ENCODE results near the gene FOXN3. TPM values are rescaled to one million over a fixed set of nuclear protein-coding genes. Genes with fewer than 3 reads are reported as not detected.

The FOXN3 gene
- total RNA-seq, 2 donors from 2014 or later, result 141 to 150 TPM

DNA sequence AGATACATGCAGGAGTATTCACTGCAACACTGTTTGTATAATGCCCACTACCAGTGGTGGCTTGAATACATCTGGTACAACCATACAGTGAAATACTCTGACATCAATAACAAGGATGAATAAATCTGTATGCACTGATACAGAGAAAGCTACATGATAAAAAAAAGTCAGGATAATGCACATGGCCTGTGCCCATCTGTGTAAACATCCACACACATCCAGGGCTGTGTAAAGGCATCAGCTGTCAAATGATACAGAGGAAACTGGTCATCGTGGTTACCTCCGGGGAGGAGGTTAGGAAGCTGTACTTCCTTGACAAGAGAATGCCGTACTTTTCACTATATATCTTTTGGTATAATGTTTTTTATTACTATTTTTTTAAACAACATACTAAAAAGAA is 176.6 kb downstream of the FOXN3 start:
- no peaks in the 10 kb centered on the region for H3K9me3 ChIP-seq
- no peaks in the 10 kb centered on the region for H3K36me3 ChIP-seq
- H3K27me3 ChIP-seq (replicated peaks; ENCODE audit: insufficient read depth), result no peaks in the 10 kb centered on the region
- no peak overlapping the region for H3K27ac ChIP-seq
- no peak for ATAC-seq (ENCODE audit: insufficient number of reproducible peaks, low FRiP score, low read depth)
- TF ChIP-seq, protein P1, sequence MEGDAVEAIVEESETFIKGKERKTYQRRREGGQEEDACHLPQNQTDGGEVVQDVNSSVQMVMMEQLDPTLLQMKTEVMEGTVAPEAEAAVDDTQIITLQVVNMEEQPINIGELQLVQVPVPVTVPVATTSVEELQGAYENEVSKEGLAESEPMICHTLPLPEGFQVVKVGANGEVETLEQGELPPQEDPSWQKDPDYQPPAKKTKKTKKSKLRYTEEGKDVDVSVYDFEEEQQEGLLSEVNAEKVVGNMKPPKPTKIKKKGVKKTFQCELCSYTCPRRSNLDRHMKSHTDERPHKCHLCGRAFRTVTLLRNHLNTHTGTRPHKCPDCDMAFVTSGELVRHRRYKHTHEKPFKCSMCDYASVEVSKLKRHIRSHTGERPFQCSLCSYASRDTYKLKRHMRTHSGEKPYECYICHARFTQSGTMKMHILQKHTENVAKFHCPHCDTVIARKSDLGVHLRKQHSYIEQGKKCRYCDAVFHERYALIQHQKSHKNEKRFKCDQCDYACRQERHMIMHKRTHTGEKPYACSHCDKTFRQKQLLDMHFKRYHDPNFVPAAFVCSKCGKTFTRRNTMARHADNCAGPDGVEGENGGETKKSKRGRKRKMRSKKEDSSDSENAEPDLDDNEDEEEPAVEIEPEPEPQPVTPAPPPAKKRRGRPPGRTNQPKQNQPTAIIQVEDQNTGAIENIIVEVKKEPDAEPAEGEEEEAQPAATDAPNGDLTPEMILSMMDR (IDR thresholded peaks at IDR 0.05), result no peak
- no peak overlapping the region for H3K4me3 ChIP-seq
- no peak for DNase-seq (ENCODE audit: low spot score)
- peaks cover 18 to 65% of the 10 kb centered on the region in 2 donors for H3K4me1 ChIP-seq (ENCODE audit: control insufficient read depth in 1 of 2, low read depth in 2 of 2)

DNA sequence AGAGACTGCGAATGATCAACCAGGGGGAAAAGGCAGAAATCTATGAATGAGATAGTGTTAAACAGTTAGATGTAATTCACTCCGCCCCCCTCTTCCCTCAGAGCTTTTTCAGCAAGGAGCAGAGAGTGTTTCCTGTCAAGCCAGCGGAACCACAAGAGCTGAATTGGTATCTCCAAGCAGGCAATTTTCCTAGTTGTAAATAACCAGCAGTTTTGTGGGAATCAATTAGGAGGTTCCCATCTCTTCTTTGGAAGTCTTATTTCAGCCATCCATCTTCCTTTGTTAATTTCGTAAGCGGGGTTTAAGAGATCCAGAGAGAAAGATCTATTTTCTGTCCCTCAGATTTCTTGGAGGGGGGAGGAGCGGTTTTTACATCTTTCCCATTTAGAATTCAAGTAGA is 178.0 kb downstream of the FOXN3 start:
- Histone ChIP-seq H3K9me3 (no peaks in the 10 kb centered on the region), H3K27me3 (replicated peaks; ENCODE audit: insufficient read depth) (no peaks in the 10 kb centered on the region), H3K36me3 (no peaks in the 10 kb centered on the region), H3K27ac (no peak overlapping the region), H3K4me3 (no peak overlapping the region), H3K4me1 (ENCODE audit: control insufficient read depth in 1 of 2, low read depth in 2 of 2) (peaks cover 18 to 62% of the 10 kb centered on the region in 2 donors)
- ATAC-seq (ENCODE audit: insufficient number of reproducible peaks, low FRiP score, low read depth) (no peak), DNase-seq (ENCODE audit: low spot score) (no peak)
- TF ChIP-seq, protein P1 (IDR thresholded peaks at IDR 0.05), result no peak

DNA sequence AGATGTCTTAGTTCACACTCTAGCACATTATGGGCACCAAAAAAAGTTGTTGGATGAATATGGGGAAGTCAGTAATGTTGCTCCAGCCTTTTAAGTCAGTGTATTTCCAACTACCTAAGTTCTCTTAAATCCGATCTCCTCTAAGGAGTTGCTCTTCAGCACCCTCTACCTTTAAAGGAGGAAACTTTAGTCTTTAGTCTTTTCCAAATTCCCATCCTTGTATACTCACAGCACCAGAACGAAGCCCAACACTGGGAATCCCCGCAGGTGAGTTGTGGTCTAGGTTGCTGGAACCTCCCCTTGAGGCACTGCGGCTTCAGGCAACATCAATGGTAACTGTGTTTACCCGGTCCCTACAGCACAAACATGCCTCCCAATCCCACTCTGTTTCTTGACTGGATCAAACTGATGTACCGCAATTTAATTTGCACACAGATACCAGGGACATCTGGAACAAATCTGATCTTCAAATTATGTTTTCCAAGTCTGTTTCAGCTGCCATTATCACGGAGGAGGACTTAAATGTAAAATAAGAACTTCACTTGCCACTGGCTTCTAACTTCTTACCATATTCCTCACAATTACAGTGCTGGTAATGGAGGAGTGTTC is 179.0 kb downstream of the FOXN3 start:
- Histone ChIP-seq H3K27ac (no peak overlapping the region), H3K4me1 (ENCODE audit: control insufficient read depth in 1 of 2, low read depth in 2 of 2) (peaks cover 13 to 52% of the 10 kb centered on the region in 2 donors), H3K9me3 (no peaks in the 10 kb centered on the region), H3K4me3 (no peak overlapping the region), H3K27me3 (replicated peaks; ENCODE audit: insufficient read depth) (no peaks in the 10 kb centered on the region), H3K36me3 (no peaks in the 10 kb centered on the region)
- DNase-seq (ENCODE audit: low spot score) (no peak), ATAC-seq (ENCODE audit: insufficient number of reproducible peaks, low FRiP score, low read depth) (no peak)
- TF ChIP-seq, protein P1 (IDR thresholded peaks at IDR 0.05), result peak; percentile 48

DNA sequence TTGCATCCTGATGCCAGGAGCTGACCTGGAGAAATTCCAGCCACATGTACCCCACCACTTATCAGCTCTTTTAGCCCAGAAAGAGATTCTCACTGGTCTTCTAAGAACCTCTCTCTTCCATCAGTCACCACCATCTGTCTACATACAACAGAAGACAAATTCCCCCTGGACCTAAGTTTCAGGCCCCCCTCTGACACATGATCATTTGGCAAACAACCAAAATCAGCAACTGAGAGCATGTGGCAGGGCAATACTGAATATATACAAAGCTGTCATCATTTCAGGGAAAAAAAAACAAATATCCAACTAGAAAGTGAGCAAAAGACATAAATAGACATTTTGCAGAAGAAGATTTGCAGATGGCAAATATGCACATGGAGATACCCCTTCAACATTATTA is 180.2 kb downstream of the FOXN3 start:
- TF ChIP-seq, protein P1 (IDR thresholded peaks at IDR 0.05), result no peak
- H3K36me3 ChIP-seq, result no peaks in the 10 kb centered on the region
- H3K27me3 ChIP-seq (replicated peaks; ENCODE audit: insufficient read depth), result no peaks in the 10 kb centered on the region
- peaks cover 4 to 40% of the 10 kb centered on the region in 2 donors for H3K4me1 ChIP-seq (ENCODE audit: control insufficient read depth in 1 of 2, low read depth in 2 of 2)
- DNase-seq (ENCODE audit: low spot score) (no peak), ATAC-seq (ENCODE audit: insufficient number of reproducible peaks, low FRiP score, low read depth) (no peak)
- H3K27ac ChIP-seq, result no peak overlapping the region
- no peak overlapping the region for H3K4me3 ChIP-seq
- H3K9me3 ChIP-seq, result no peaks in the 10 kb centered on the region

DNA sequence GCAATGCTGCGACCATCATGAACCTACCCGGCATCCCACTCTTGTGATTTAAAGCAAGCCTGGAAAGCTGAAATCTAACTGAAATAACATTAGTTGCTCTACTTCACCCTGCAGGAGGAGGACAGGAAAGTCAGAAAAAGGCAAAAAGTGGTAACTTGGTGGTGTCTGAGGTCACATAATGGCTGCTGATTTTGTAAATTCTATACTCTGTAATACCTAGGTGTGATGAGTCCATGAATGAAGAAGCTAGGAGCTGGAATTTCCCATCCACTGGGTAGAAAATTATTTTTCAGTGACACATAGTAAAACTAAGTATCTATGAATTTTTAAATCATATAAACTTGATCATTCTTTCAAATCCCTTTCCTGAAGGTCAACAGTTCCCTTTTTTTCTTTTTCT is 183.8 kb downstream of the FOXN3 start:
- Histone ChIP-seq H3K4me3 (no peak overlapping the region), H3K36me3 (no peaks in the 10 kb centered on the region), H3K27me3 (replicated peaks; ENCODE audit: insufficient read depth) (no peaks in the 10 kb centered on the region), H3K27ac (no peak overlapping the region), H3K4me1 (ENCODE audit: control insufficient read depth in 1 of 2, low read depth in 2 of 2) (peaks cover 5 to 39% of the 10 kb centered on the region in 2 donors), H3K9me3 (no peaks in the 10 kb centered on the region)
- TF ChIP-seq, protein P1 (IDR thresholded peaks at IDR 0.05), result no peak
- DNase-seq (ENCODE audit: low spot score), result no peak
- ATAC-seq (ENCODE audit: insufficient number of reproducible peaks, low FRiP score, low read depth), result no peak
